Naive thymus-derived CD8-positive, alpha-beta T cell (primary cell): ENCODE results near the gene FBXL15. TPM values are rescaled to one million over a fixed set of nuclear protein-coding genes. Genes with fewer than 3 reads are reported as not detected.

Source experiments
- ATAC-seq, 2 donors: fragments of 150-1000 bp; cut with Tn5 transposase in 1 of 2; sonication (Bioruptor Pico), chemical (Tn5 transposase) in 1 of 2; 1 replicate in 1 of 2; 2 replicates in 1 of 2; pipeline ENCODE4 v1.10.0; 2021; ENCODE audit warnings: mild to moderate bottlenecking in 2 of 2, moderate library complexity in 2 of 2
- POLR2A ChIA-PET: fragments of 350-600 bp; sonication (Branson Sonifier 250); formaldehyde crosslinking; loops from one replicate; lab custom pipeline; 2021; ENCODE audit warnings: antibody characterized with exemption; lab: Charles Lee
- DNase-seq, 10 donors: peaks; one replicate each; pipeline versions ENCODE4 v3.0.0 to v3.0.0-alpha.2; 2020 to 2022
- H3K27ac Mint-ChIP-seq, 10 donors: one replicate each; pipeline ENCODE4 v1.8.0; 2020 to 2022; ENCODE audit warnings: mild to moderate bottlenecking in 10 of 10, mixed read lengths in 10 of 10, moderate library complexity in 4 of 10, inconsistent platforms in 1 of 10
- H3K27me3 Mint-ChIP-seq, 5 donors: one replicate each; pipeline ENCODE4 v1.8.0; 2021 to 2022; ENCODE audit warnings: mixed read lengths in 5 of 5
- H3K36me3 Mint-ChIP-seq, 3 donors: one replicate each; pipeline ENCODE4 v1.8.0; 2020 to 2022; ENCODE audit warnings: mixed read lengths in 3 of 3, mild to moderate bottlenecking in 2 of 3, inconsistent platforms in 1 of 3
- H3K4me1 Mint-ChIP-seq, 4 donors: one replicate each; pipeline ENCODE4 v1.8.0; 2021 to 2022; ENCODE audit warnings: mixed read lengths in 4 of 4
- H3K4me3 Mint-ChIP-seq, 10 donors: one replicate each; pipeline ENCODE4 v1.8.0; 2020 to 2022; ENCODE audit warnings: mild to moderate bottlenecking in 10 of 10, mixed read lengths in 10 of 10, moderate library complexity in 6 of 10, inconsistent platforms in 1 of 10
- H3K9me3 Mint-ChIP-seq, 9 donors: one replicate each; pipeline ENCODE4 v1.8.0; 2020 to 2022; ENCODE audit warnings: mixed read lengths in 9 of 9, mild to moderate bottlenecking in 3 of 9, inconsistent platforms in 1 of 9, moderate library complexity in 1 of 9
- microRNA-seq: library from miRNA; unstranded; fragments of <30 nt; microRNA quantifications from one replicate; pipeline ENCODE4 v1.2.0, GENCODE V29; 2022; ENCODE audit warnings: borderline microRNAs expressed
- polyA plus RNA-seq, 3 donors: library from polyadenylated mRNA; unstranded; fragments of 300-500 nt; fragmentation: Illumina TruSeq; gene quantifications; one replicate each; pipeline ENCODE4 v1.2.3, GENCODE V29; 2021
- total RNA-seq, 8 experiments: library from RNA in 2 of 8; stranded (reverse) in 2 of 8; gene quantifications; one replicate each; pipeline ENCODE4 v1.2.3 and lab custom pipeline; 2021 to 2026

Gene FBXL15
- total and polyA plus RNA-seq, 5 experiments from 2014 or later, result 18.7 to 35.5 (median 26.8) TPM

GRCh38 chr10:102465466-102465865, 44.8 kb downstream of the FBXL15 start:
- peak overlapping the region in 1 of 10 donors; percentile 62 for H3K27ac Mint-ChIP-seq
- POLR2A ChIA-PET, result interaction anchor here (2.6 kb wide), 1 partner anchor 15 kb away, joined by 12 read pairs; the partner anchor contains the start of gene C10orf95
- ATAC-seq (no peak), DNase-seq (no peak)
- peaks cover 0 to 15% (median 5%) of the 10 kb centered on the region in 3 donors for H3K36me3 Mint-ChIP-seq
- H3K4me3 Mint-ChIP-seq, result no peak overlapping the region
- peaks cover 0 to 1% (median 0%) of the 10 kb centered on the region in 5 donors for H3K27me3 Mint-ChIP-seq
- H3K9me3 Mint-ChIP-seq, result no peaks in the 10 kb centered on the region
- H3K4me1 Mint-ChIP-seq, result peaks cover 25 to 36% (median 31%) of the 10 kb centered on the region in 4 donors

- Mint-ChIP-seq H3K9me3 (no peaks in the 10 kb centered on the region), H3K4me1 (peaks cover 12 to 18% (median 13%) of the 10 kb centered on the region in 4 donors), H3K27me3 (peaks cover 0 to 1% (median 0%) of the 10 kb centered on the region in 5 donors), H3K27ac (no peak overlapping the region), H3K4me3 (no peak overlapping the region), H3K36me3 (peaks cover 0 to 15% (median 5%) of the 10 kb centered on the region in 3 donors)
- POLR2A ChIA-PET, result interaction anchor here (2.6 kb wide), 1 partner anchor 17 kb away, joined by 12 read pairs; the partner anchor contains the start of gene C10orf95
- ATAC-seq, result no peak
- DNase-seq, result no peak
These were observed 46.7 kb downstream of the FBXL15 start for GRCh38 chr10:102467318-102467717.

GRCh38 chr10:102467971-102468438, 47.4 kb downstream of the FBXL15 start:
- Mint-ChIP-seq H3K4me3 (no peak overlapping the region), H3K27me3 (peaks cover 0 to 1% (median 0%) of the 10 kb centered on the region in 5 donors), H3K27ac (peak overlapping the region in 2 of 10 donors; percentile 25 to 27), H3K9me3 (no peaks in the 10 kb centered on the region), H3K4me1 (peaks cover 6 to 17% (median 13%) of the 10 kb centered on the region in 4 donors), H3K36me3 (peaks cover 0 to 15% (median 5%) of the 10 kb centered on the region in 3 donors)
- DNase-seq, result no peak
- POLR2A ChIA-PET, result interaction anchor here (0.8 to 1.4 kb wide), 2 partner anchors 18 to 33 kb away, joined by 3 to 6 read pairs; no protein-coding TSS in a partner anchor
- ATAC-seq, result no peak

- H3K27ac Mint-ChIP-seq, result peak overlapping the region in 3 of 10 donors; percentile 1 to 59 (median 32)
These were observed 48.0 kb downstream of the FBXL15 start for GRCh38 chr10:102468683-102469082.

GRCh38 chr10:102470579-102471546, 50.2 kb downstream of the FBXL15 start:
- Mint-ChIP-seq H3K27me3 (no peaks in the 10 kb centered on the region), H3K36me3 (peaks cover 0 to 13% (median 5%) of the 10 kb centered on the region in 3 donors), H3K4me3 (no peak overlapping the region), H3K27ac (peak overlapping the region in 1 of 10 donors; percentile 57), H3K4me1 (peaks cover 16 to 38% (median 28%) of the 10 kb centered on the region in 4 donors), H3K9me3 (no peaks in the 10 kb centered on the region)
- no peak for DNase-seq
- no peak for ATAC-seq
- POLR2A ChIA-PET, result interaction anchor here (1.4 to 6.5 kb wide), 3 partner anchors 15 to 77 kb away, joined by 4 to 59 read pairs (median 5); partner anchors contain the start of gene C10orf95

More at GRCh38 chr10:102468683-102469082, 48.0 kb downstream of the FBXL15 start:
- H3K27me3 Mint-ChIP-seq, result peaks cover 0 to under 1% (median 0%) of the 10 kb centered on the region in 5 donors
- no peak overlapping the region for H3K4me3 Mint-ChIP-seq
- H3K4me1 Mint-ChIP-seq, result peaks cover 8 to 18% (median 15%) of the 10 kb centered on the region in 4 donors
- H3K36me3 Mint-ChIP-seq, result peaks cover 0 to 15% (median 5%) of the 10 kb centered on the region in 3 donors
- ATAC-seq (no peak), DNase-seq (no peak)
- H3K9me3 Mint-ChIP-seq, result no peaks in the 10 kb centered on the region
- POLR2A ChIA-PET, result interaction anchor here (0.8 to 1.5 kb wide), 5 partner anchors 16 to 70 kb away, joined by 3 to 6 read pairs (median 3); partner anchors contain the start of gene C10orf95

Small RNA genes within 50 kb of the gene (microRNA-seq; reads per million reads assigned to microRNA genes)
- 52,894 reads per million, percentile 97 among the genes with 10 or more reads in this experiment for gene MIR146B

Other genes with a start within 250 kb of the FBXL15 start
- gene ELOVL3, start 194.5 kb upstream of the FBXL15 start, total RNA-seq, result not detected
- not detected for gene ELOVL3, start 194.5 kb upstream of the FBXL15 start, polyA plus RNA-seq
- gene PITX3, start 179.3 kb upstream of the FBXL15 start, total RNA-seq, result not detected
- gene PITX3, start 179.3 kb upstream of the FBXL15 start, polyA plus RNA-seq, result not detected
- gene GBF1, start 175.3 kb upstream of the FBXL15 start, total RNA-seq, result 10 to 100 TPM; 36.9 to 41.0 TPM
- 10 to 100 TPM in 2 of 3 donors, 1 to 10 TPM in 1; 6.3 to 17.1 (median 10.7) TPM for gene GBF1, start 175.3 kb upstream of the FBXL15 start, polyA plus RNA-seq
- gene NFKB2, start 25.1 kb upstream of the FBXL15 start, total RNA-seq, result 100 to 1,000 TPM; 111 to 123 TPM
- 10 to 100 TPM in 1 of 3 donors, 1 to 10 TPM in 2; 6.1 to 14.6 (median 9.1) TPM for gene NFKB2, start 25.1 kb upstream of the FBXL15 start, polyA plus RNA-seq
- 10 to 100 TPM; 11.9 to 13.3 TPM for gene PSD, start 2.1 kb upstream of the FBXL15 start, total RNA-seq
- gene PSD, start 2.1 kb upstream of the FBXL15 start, polyA plus RNA-seq, result 1 to 10 TPM; 4.9 to 5.9 (median 5.3) TPM
- 10 to 100 TPM; 36.5 to 41.7 TPM for gene CUEDC2, start 11.7 kb downstream of the FBXL15 start, total RNA-seq
- 10 to 100 TPM; 60.6 to 76.9 (median 70.8) TPM for gene CUEDC2, start 11.7 kb downstream of the FBXL15 start, polyA plus RNA-seq
- gene C10orf95, start 30.7 kb downstream of the FBXL15 start, total RNA-seq, result under 1 TPM; 0.52 to 0.73 TPM
- gene C10orf95, start 30.7 kb downstream of the FBXL15 start, polyA plus RNA-seq, result under 1 TPM; 0.68 to 0.97 (median 0.68) TPM
- 10 to 100 TPM; 50.7 to 57.4 TPM for gene ACTR1A, start 81.9 kb downstream of the FBXL15 start, total RNA-seq
- 10 to 100 TPM; 45.9 to 60.7 (median 55.4) TPM for gene ACTR1A, start 81.9 kb downstream of the FBXL15 start, polyA plus RNA-seq
- 10 to 100 TPM; 11.8 to 14.3 TPM for gene SUFU, start 83.1 kb downstream of the FBXL15 start, total RNA-seq
- 1 to 10 TPM; 2.3 to 7.4 (median 3.0) TPM for gene SUFU, start 83.1 kb downstream of the FBXL15 start, polyA plus RNA-seq
- 10 to 100 TPM; 61.4 to 67.3 TPM for gene TRIM8, start 223.6 kb downstream of the FBXL15 start, total RNA-seq
- gene TRIM8, start 223.6 kb downstream of the FBXL15 start, polyA plus RNA-seq, result 10 to 100 TPM; 27.5 to 53.2 (median 34.7) TPM